Raji (cell line): ENCODE results near the gene ZIC4.

Source experiments
- POLR2A ChIP-seq: IDR thresholded peaks from 2 replicates; pipeline ENCODE4 v1.6.1; 2011; ENCODE audit warnings: low read depth, low read length, control low read depth; ENCODE audit not compliant: insufficient read depth

ZIC4 gene

DNA sequence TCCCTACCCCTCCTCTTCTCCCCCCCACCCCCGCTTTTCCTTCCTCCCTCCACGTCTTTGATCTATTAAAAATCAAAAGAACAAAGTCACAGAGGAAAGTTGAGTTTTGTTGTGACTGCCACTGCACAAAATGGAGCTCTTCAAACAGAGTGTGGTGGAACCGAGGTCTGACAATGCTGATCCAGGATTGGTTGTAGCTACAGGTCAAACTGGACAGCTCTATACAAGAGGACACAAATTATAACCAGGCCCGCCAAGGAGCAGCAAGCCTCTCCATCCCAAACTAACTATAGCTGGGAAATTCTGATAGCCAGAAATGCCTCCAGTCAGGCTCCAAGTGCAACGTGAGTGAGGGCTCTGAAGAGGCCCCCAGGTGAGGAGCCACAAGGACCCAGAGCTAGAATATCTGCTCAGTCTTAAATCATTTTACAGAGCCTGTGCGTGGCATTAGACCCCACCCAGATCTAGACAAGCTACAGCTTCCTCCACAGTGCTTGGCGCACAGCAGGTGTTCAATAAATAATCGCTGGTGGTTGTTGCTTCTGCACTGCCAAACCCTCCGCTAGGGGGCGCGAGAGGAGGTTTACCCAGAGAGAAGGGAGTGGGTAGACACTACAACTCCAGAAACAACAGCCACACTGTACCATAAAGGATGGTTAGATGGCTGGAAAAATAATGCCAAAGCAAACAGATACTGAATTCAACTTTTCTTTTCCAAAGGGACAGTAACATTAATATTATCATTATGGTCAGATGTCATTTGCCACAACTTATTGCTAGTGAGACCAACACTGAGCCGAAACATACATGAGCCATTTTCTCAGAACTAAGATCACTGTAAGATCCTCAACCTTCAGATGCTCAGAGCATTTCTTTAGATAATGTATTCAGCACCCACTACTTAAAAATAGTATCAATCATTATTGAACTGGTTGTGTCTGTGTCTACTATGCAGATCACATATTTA lies 44.6 kb downstream of the ZIC4 start:
- TF ChIP-seq POLR2A, result no peak

DNA sequence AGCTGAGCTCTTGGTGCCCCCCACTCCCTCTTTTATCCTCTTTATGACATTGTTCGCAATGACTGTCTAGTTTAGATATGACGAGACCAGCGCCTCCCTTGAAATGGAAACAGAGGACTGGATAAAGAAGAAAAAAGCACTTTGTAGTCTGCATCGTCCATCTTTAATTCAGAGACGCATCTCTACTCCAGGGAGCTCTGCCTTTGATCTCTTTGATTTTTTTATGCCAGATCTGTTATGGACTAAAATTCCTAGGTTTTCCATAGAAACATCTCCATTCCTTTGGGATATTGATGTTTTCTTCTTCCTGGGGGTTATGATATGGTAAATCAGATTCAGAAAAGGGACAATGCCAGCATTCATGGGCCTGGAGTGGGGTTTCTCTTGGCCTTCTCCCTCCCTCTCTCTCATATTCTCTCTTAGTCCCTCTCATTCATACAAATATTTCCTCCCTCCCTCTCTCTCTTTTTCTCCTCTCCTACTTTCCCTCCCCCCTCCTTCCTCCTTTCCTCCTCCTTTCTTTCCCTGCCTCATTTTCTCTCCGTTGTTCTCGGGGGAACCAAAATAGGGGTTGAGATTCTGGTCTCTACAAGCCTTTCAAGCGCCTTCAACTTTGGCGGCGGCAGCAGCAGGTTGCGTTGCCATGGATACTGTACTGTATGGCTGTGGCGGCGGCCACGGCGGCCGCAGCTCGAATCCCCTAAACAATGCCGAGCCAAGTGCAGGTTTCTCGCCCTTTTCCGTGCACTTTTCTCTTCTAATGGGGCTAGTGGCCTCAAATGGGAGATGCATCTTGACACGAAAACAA lies 45.5 kb downstream of the ZIC4 start:
- TF ChIP-seq POLR2A, result no peak

DNA sequence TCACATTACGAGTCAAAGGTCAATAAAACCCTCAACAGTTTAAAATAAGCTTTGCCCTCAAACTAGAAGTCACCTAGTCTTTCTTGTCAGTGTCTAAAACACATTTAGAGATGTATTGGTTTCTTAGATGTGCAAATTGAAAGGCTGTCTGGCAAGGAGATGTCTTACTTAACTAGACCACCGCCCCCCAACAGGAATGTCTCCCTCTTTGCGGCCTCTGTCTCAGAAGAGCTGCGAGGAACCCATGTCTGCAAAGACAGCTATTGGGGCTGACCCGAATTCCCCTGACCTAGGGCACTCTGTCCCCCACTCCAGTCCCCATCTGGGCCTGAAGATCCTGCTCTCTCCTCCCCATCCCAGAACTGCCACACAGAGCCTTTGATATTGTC lies 46.3 kb downstream of the ZIC4 start:
- no peak for TF ChIP-seq POLR2A

DNA sequence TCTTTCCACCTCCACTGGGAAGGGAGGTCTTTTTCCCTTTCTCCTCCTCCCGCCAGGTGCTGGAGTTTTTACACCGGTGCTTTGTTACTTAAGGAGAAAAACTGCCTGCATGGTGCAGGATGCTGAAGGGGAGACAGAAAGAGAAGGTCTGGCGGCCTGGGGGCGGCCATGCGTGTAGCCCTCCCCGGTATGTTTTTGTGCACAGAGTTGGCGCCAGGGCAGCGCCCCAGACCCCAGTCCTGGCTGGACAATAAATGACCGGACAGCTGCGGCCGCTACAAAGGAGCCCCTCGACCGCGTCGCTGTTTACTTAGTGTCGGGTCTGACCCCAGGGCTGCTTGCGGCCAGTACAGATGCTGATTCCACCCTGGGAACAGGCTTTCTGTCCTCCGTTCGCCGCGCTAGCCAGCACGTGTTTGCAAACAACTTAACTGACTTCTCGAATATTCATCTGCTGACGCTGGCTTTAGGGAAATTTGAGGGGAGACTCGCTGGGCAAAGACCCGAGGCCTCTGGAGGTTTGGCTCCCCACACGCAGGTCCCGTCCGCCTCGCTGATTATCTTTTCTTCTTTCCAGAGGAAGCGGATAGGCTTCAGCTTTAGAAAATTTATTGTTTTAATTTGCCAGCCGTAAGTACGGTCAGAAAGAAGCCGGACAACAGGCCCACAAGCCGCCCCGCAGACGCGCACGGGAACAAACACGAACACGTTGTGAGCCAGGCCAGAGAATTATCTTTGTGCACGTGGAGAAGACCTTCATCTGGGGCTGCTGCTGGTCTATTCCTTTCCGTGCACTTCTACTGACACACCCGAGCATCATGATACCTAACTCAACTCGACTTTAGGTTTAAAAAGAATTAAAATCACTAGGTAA lies 46.9 kb downstream of the ZIC4 start:
- no peak for TF ChIP-seq POLR2A

DNA sequence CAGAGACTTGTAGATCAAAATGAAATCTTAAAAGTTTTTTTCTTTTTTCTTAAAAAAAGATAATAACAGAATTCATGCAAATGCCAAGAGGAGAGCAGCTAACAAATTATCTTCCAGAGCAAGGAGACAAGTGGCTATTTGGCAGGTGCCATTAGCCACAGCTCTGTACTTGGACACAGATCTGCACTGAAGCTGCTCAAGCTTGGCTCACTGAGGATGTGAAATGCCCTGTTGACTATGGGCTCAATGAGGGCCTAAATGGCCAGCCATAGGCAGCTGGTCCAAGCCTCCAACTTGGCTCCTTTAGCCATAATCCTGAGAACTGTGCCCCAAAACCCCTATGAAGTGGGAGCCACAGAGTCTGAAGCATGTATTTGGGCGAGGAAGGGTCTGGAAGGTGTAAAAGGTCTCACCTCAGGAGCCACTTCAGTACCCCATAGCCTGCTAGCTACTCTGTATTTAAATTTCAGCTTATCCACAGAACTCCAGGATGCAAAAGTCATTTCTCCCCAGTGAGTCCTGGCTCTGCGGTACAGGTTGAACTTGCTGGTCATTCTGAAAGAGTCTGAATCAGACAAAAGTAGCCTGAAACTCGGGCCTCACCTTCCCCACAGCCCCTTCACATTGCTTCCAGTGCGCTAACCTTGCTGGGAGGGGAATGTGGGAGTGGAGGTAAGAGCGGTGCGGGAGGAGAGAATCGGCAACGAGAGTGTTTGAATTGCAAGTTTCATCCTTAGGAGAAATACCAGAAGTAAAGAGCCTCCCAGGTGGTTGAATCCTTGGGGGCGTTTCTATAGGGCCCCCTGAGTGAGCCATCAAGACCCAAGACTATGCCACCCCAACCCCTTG lies 48.0 kb downstream of the ZIC4 start:
- TF ChIP-seq POLR2A, result no peak

DNA sequence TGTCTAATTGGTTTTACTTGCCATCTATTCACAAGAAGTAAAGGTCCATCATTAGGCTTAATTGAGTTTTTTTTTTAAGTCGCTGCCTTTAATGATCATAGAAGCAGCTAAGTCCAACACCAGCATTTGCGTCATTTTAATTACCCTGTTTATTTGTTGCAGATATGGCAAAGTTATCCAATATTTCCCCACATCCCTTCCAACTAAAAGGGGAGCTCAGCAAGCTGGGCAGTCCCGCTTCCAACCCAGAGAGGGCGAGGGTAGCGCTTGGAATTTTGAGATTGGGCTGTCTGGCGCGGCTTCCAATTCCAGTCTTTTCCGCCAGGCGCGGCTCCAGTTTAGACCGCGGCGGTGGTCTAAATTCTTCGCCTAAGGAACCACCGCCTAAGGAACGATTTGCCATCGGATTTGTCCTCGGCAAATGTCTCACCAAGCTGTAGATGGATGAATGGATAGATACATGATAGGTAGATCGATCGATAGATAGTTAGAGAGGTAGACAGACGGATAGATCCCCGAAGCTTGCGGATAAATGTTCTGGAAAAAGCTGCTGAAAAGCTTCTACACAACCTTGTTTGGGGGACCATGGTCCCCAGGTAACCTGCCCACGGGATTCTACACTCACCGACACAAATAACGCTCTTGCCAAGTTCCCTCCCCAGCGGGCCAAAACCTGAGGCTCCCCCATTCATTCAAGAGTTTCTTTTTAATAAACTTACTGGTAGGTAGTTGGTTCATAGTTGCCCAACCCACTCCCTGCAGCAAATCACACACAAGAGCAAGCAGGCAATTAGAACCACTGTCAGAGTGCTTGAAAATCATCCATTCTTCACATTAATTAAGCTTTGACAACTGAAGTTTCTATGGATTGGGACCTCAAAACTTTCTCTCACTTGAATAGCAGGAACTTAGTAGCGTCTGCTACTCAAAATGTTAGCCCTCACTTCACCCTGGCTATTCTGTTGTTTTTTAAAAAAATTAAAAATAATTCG lies 49.1 kb downstream of the ZIC4 start:
- TF ChIP-seq POLR2A, result no peak

DNA sequence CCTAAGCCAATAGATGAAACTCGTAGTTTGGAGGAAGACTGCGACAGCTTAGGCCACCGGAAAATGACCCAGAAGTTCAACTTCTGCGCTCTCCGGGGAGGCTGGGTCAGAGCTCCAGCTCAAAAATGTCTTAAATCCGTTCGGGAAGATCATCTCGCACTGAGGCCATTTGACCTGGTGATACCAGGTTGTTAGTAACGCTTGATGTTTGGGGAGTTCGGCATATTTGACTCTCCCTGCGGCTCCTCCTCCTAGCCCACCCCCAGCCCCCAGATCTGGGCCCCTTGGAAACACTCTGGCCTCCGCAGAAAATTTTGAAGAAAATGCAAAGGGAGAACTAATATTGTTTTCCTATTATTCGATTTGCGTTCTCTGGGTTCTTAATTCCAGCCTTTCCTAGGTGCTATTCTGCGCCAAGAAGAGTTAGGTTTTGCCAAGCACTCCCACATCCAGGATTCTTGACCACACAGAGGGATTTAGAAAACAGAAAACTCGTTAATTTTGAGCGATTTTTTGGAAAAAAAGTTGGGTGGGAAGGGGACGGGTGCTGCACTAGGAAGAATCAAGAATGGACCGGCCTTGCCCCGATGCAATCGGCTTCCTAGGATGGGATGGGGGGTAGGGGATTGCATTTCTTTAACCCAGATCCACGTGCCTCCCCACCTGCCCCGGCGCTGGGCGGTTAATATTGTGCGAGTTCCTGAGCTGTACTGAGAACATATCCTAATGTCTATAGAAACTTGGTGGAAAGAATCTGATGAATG lies 50.0 kb downstream of the ZIC4 start:
- no peak for TF ChIP-seq POLR2A

DNA sequence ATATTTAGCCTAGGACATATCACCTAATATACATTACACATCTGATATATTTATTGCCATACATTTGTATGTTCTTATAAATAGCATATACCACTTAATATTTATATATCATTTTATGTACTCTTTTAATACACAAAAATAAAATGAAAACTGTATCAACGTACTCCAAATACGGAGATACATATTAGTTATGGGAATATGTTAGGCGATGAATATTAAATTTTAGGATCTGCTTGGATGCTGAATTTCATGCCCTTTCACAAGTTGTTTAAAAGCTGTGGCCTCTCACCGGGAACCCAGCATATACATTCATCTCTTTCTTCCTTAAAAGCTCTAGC lies 50.6 kb downstream of the ZIC4 start:
- no peak for TF ChIP-seq POLR2A

DNA sequence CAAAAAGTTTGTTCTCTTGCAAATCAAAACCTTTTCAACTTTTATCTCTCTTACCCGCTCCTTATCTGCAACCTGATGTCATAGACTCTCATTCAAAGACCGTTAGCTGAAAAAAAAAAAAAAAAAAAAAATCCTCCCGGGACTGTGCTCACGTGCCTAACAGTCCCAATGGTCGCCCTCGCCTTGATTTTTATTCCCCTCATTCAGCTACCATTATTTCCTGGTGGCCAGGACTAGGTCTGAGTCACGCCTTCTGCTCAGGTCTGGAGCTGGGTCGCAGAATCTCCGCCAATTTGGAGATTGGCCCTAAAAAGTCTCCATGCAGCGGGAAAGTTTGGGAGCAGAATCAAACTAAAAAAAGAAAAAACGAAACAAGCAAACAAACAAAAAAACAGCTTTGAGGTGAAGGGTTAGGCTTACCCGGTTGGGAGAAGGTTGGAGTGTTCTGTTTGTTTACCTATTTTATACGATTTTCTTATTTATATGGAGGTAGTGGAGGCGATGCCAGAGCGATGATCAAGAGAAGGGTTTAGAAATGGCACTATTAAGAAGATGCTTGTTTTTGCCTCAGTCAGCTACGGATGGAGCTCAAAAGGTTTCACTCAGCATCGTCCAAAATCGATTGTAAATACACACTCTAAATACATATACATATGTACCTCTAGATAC lies 51.1 kb downstream of the ZIC4 start:
- TF ChIP-seq POLR2A, result no peak

DNA sequence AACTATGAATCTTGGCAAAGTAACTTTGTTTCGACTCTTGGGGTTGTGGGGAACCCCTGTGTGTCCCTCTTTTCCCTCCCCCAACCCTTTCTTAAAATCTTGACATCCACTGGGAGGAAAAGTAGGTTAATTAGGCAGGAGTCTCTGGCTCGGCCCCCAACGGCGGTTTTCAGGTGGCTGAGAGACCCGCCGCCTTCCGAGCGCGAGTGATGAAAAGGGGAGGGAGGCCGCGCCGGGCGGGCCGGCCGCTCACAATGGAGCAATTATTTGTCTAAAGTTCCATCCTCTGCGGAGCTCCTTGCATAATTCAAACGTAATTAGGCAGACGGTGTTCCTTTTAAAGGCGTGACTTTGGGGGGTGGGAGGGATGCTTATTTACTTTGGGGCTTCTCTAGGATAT lies 51.7 kb downstream of the ZIC4 start:
- TF ChIP-seq POLR2A, result no peak

DNA sequence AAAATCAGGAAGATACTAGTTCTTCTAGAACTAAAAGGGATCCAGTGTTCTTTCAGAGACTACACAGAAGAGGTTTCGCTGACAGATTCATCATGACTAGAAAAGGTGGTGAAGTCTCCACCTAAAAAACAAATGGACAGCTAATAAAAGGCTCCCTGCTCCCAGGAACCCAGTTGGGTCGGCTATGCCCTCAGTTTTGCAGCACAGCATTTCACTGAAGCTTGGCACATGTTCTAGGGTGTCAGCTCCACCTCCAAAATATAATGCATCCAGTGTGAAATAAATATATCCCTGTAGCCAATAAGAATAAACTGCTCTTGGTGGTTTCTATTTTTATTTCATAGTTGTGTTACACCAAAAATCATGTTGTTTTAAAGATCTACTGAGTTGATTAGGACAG lies 55.0 kb downstream of the ZIC4 start:
- no peak for TF ChIP-seq POLR2A

DNA sequence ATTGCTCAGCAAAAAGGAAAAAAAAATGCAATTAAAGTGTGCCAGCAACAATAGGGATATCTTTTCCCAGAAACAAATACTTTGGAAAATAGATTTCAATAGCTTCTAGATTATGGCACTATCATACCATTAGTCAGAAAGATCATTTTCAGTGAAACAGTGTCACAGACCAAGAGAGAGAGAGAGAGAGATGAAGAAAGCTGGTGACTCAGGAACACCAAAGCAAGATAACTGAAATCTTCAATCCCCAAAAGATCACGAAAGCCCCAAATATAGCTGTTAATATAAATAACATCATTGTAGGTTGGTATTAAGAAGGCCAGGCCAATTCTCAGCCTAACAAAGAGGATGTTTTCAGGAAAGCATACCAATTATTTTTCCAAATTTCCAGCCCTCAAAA lies 57.4 kb downstream of the ZIC4 start:
- TF ChIP-seq POLR2A, result no peak
